B cell (primary cell): ENCODE results near the gene CD93. TPM values are rescaled to one million over a fixed set of nuclear protein-coding genes. Genes with fewer than 3 reads are reported as not detected.

Experiments used
- ATAC-seq: fragments of 200-7000 bp; cut with Tn5 transposase; one replicate; pipeline ENCODE4 v1.10.0; 2021; ENCODE audit warnings: low read depth, mild to moderate bottlenecking, moderate number of reproducible peaks, moderate library complexity
- CTCF ChIA-PET: fragments of 350-600 bp; sonication (Branson Sonifier 250); formaldehyde crosslinking; loops from one replicate; lab custom pipeline; 2021; ENCODE audit warnings: antibody characterized with exemption, inconsistent platforms; lab: Charles Lee
- POLR2A ChIA-PET: fragments of 350-600 bp; sonication (Branson Sonifier 250); formaldehyde crosslinking; loops from one replicate; lab custom pipeline; 2021; ENCODE audit warnings: antibody characterized with exemption; lab: Charles Lee
- DNase-seq: peaks from one replicate; pipeline ENCODE4 v3.0.0; 2013
- H2AFZ ChIP-seq: 2 replicates; pipeline ENCODE4 v1.6.1; 2012; ENCODE audit warnings: mild to moderate bottlenecking, low read depth, low read length; ENCODE audit not compliant: insufficient read depth, poor library complexity, severe bottlenecking
- H3K27ac ChIP-seq, 2 donors: 1 replicate in 1 of 2; 2 replicates in 1 of 2; pipeline ENCODE4 v1.5.1; 2012 to 2013; ENCODE audit warnings: low read length in 2 of 2, mild to moderate bottlenecking in 2 of 2, moderate library complexity in 1 of 2
- H3K27me3 ChIP-seq, 4 experiments: fragments of 200-600 bp in 1 of 4; sonication (generic) in 1 of 4; replicated peaks in 1 of 4; 1 replicate in 2 of 4; 2 replicates in 2 of 4; pipeline versions ENCODE4 v1.6.1 to v1.7.0; 2013 to 2016; ENCODE audit warnings: low read length in 3 of 4, mild to moderate bottlenecking in 2 of 4, mixed read lengths in 1 of 4, moderate library complexity in 1 of 4; ENCODE audit not compliant: insufficient read depth in 4 of 4, control insufficient read depth in 3 of 4; ENCODE audit errors: control extremely low read depth in 1 of 4
- H3K36me3 ChIP-seq, 2 experiments: replicated peaks in 1 of 2; 1 replicate in 1 of 2; 2 replicates in 1 of 2; pipeline versions ENCODE4 v1.6.1 to v1.7.1; 2013; ENCODE audit warnings: low read length in 1 of 2; ENCODE audit not compliant: insufficient read depth in 2 of 2, control insufficient read depth in 1 of 2; ENCODE audit errors: control extremely low read depth in 1 of 2, extremely low read depth in 1 of 2
- H3K4me1 ChIP-seq, 2 donors: fragments of 200-600 bp in 1 of 2; sonication (generic) in 1 of 2; 1 replicate in 1 of 2; 2 replicates in 1 of 2; pipeline versions ENCODE4 v1.5.1 to v1.6.1; 2013 to 2017; ENCODE audit warnings: low read length in 2 of 2; ENCODE audit not compliant: control insufficient read depth in 2 of 2, insufficient read depth in 2 of 2
- H3K4me2 ChIP-seq: replicated peaks from 2 replicates; pipeline ENCODE3; 2012; ENCODE audit warnings: mild to moderate bottlenecking, low read depth, low read length; ENCODE audit not compliant: poor library complexity, severe bottlenecking
- H3K4me3 ChIP-seq, 5 experiments: fragments of 200-600 bp in 1 of 5; sonication (generic) in 1 of 5; 1 replicate in 3 of 5; 2 replicates in 2 of 5; pipeline versions ENCODE4 v1.5.1 to v1.7.0; 2011 to 2016; ENCODE audit warnings: low read length in 4 of 5, mild to moderate bottlenecking in 4 of 5, low read depth in 2 of 5, control low read depth in 1 of 5, moderate library complexity in 1 of 5; ENCODE audit not compliant: insufficient read depth in 1 of 5; ENCODE audit errors: control extremely low read depth in 1 of 5, extremely low read depth in 1 of 5
- H3K79me2 ChIP-seq: fragments of 200-600 bp; sonication (generic); one replicate; pipeline ENCODE4 v1.6.0; 2016; ENCODE audit warnings: low read length; ENCODE audit not compliant: control insufficient read depth, insufficient read depth
- H3K9ac ChIP-seq: fragments of 200-600 bp; sonication (generic); 2 replicates; pipeline ENCODE4 v1.6.1; 2017; ENCODE audit warnings: mild to moderate bottlenecking, low read length, moderate library complexity
- H3K9me3 ChIP-seq, 3 donors: one replicate each; pipeline versions ENCODE4 v1.6.1 to v1.7.1; 2013; ENCODE audit warnings: low read length in 2 of 3; ENCODE audit not compliant: control insufficient read depth in 2 of 3, insufficient read depth in 1 of 3; ENCODE audit errors: control extremely low read depth in 1 of 3
- H4K20me1 ChIP-seq: 2 replicates; pipeline ENCODE4 v1.6.0; 2012; ENCODE audit warnings: mild to moderate bottlenecking, low read length; ENCODE audit not compliant: insufficient read depth, control insufficient read depth, poor library complexity, severe bottlenecking
- H3K27ac Mint-ChIP-seq: one replicate; pipeline ENCODE4 v1.8.0; 2021; ENCODE audit warnings: mixed read lengths
- H3K27me3 Mint-ChIP-seq: one replicate; pipeline ENCODE4 v1.8.0; 2021; ENCODE audit warnings: mixed read lengths
- H3K4me1 Mint-ChIP-seq: one replicate; pipeline ENCODE4 v1.8.0; 2021; ENCODE audit warnings: mixed read lengths
- H3K4me3 Mint-ChIP-seq: one replicate; pipeline ENCODE4 v1.8.0; 2021; ENCODE audit warnings: mixed read lengths
- H3K9me3 Mint-ChIP-seq: one replicate; pipeline ENCODE4 v1.8.0; 2022; ENCODE audit warnings: mixed read lengths; ENCODE audit not compliant: insufficient read depth
- CTCF ChIP-seq: fragments of 200-600 bp; IDR thresholded peaks from one replicate; pipeline ENCODE4 v1.8.0; 2022; ENCODE audit warnings: antibody characterized with exemption, mild to moderate bottlenecking
- EZH2 ChIP-seq: IDR thresholded peaks from 2 replicates; pipeline ENCODE4 v1.6.1; 2012; ENCODE audit warnings: borderline replicate concordance, low read depth, mild to moderate bottlenecking, moderate library complexity, low read length; ENCODE audit not compliant: insufficient read depth, poor library complexity, severe bottlenecking
- WGBS: methylation state at CpG from one replicate; pipeline ENCODE4 v1.1.5; 2013; ENCODE audit warnings: missing lambda C conversion rate; ENCODE audit not compliant: insufficient coverage; 5-methylcytosine and 5-hydroxymethylcytosine counted together
- intact Hi-C: fragments of 100-400 bp; cut with micrococcal nuclease; formaldehyde crosslinking; loops from one replicate; pipeline ENCODE4 v1.10.0; 2022
- polyA plus RNA-seq: library from polyadenylated mRNA; depleted of rRNA; stranded (reverse); fragments of >200 nt; gene quantifications from 2 replicates; pipeline ENCODE4 v1.2.3, GENCODE V29; 2012
- total RNA-seq, 2 donors: library from RNA; stranded (reverse); fragments of 120-200 nt in 1 of 2; gene quantifications; 1 replicate in 1 of 2; 2 replicates in 1 of 2; pipeline versions ENCODE4 v1.2.3 to v1.2.4, GENCODE V29; 2013 to 2022

Gene CD93
- total and polyA plus RNA-seq, 2 donors (not counting 1 experiment from before 2014, with no cell fraction given) = 0.12 to 0.51 TPM

GRCh38 chr20:23079016-23079351 lies 7.1 kb downstream of the CD93 start:
- Histone ChIP-seq H3K27ac (no peak overlapping the region), H3K79me2 (no peaks in the 10 kb centered on the region), H3K4me3 (no peak overlapping the region), H3K9ac (no peak overlapping the region), H3K36me3 (no peaks in the 10 kb centered on the region), H2AFZ (no peak overlapping the region), H4K20me1 (no peaks in the 10 kb centered on the region), H3K27me3 (no peaks in the 10 kb centered on the region), H3K4me2 (no peak overlapping the region), H3K4me1 (no peaks in the 10 kb centered on the region), H3K9me3 (no peaks in the 10 kb centered on the region)
- WGBS = 78% methylated on average over 4 of the region's 6 CpGs
- ChIA-PET POLR2A (no interaction called here), CTCF (no interaction called here)
- no peak for TF ChIP-seq CTCF
- no peak for TF ChIP-seq EZH2
- DNase-seq = no peak
- no peak for ATAC-seq
- intact Hi-C loops = no loop called here
- Mint-ChIP-seq H3K27ac (no peak overlapping the region), H3K27me3 (no peaks in the 10 kb centered on the region), H3K4me1 (no peaks in the 10 kb centered on the region), H3K4me3 (no peak overlapping the region), H3K9me3 (no peaks in the 10 kb centered on the region)

- H3K9ac ChIP-seq = no peak overlapping the region
- intact Hi-C loops = no loop called here
- no peak for DNase-seq
- H3K27me3 ChIP-seq = no peaks in the 10 kb centered on the region
- no peaks in the 10 kb centered on the region for H3K79me2 ChIP-seq
- no peak overlapping the region for H3K27ac ChIP-seq
- no peaks in the 10 kb centered on the region for H4K20me1 ChIP-seq
- no peaks in the 10 kb centered on the region for H3K4me1 Mint-ChIP-seq
- no peak overlapping the region for H3K4me3 Mint-ChIP-seq
- no peak overlapping the region for H3K27ac Mint-ChIP-seq
- no peak for ATAC-seq
- H3K9me3 ChIP-seq = no peaks in the 10 kb centered on the region
- no peaks in the 10 kb centered on the region for H3K9me3 Mint-ChIP-seq
- H3K4me1 ChIP-seq = no peaks in the 10 kb centered on the region
- H3K4me3 ChIP-seq = no peak overlapping the region
- no peak overlapping the region for H2AFZ ChIP-seq
- H3K4me2 ChIP-seq = no peak overlapping the region
- POLR2A ChIA-PET = no interaction called here
- no peaks in the 10 kb centered on the region for H3K27me3 Mint-ChIP-seq
- no peak for TF ChIP-seq CTCF
- no peaks in the 10 kb centered on the region for H3K36me3 ChIP-seq
- WGBS = 86% methylated on average over 4 of the region's 5 CpGs
- CTCF ChIA-PET = no interaction called here
These were observed 7.6 kb downstream of the CD93 start for GRCh38 chr20:23078351-23079015.
